AML-193 (cell line): Measurements from ENCODE around the gene TSNAXIP1.
A peak's percentile ranks its signal among the peaks of the same experiment; 100 is the strongest.

ENCODE experiments used
- DNase-seq, 2 experiments: peaks; one replicate each; lab custom pipeline; 2025; lab: John Stamatoyannopoulos, UW

TSNAXIP1 gene

GRCh38 chr16:67806428-67807147 lies at the start of gene TSNAXIP1, which contains the start of gene RANBP10:
TSNAXIP1 (plus strand) TSS chr16:67806889; CDS start chr16:67807150, 261 bp downstream.
RANBP10 (minus strand) TSS chr16:67806560; CDS start chr16:67806536, 24 bp downstream.
- DNase-seq, result peak; percentile 97 to 98

GRCh38 chr16:67758006-67758405 lies 48.7 kb upstream of the TSNAXIP1 start:
- no peak for DNase-seq

DNA sequence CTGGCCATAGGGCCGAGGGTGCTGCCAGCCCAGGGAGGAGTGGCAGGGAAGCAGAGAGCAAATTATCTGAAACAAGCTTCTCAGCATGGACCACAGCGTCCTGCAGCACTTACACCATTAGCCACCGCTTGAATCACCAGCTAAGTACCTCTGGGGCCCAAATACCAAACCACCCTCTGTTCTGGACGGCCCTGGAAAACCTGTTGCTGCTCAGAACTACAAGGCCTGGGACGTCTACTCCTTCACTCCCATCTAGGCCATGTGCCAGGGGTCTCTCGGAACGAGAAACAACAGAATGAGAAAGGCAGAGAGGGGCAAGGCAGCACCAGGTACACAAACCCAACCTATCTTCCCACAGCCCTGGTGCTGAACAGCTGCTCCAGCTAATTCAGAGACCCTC lies 47.7 kb upstream of the TSNAXIP1 start:
- no peak for DNase-seq

DNA sequence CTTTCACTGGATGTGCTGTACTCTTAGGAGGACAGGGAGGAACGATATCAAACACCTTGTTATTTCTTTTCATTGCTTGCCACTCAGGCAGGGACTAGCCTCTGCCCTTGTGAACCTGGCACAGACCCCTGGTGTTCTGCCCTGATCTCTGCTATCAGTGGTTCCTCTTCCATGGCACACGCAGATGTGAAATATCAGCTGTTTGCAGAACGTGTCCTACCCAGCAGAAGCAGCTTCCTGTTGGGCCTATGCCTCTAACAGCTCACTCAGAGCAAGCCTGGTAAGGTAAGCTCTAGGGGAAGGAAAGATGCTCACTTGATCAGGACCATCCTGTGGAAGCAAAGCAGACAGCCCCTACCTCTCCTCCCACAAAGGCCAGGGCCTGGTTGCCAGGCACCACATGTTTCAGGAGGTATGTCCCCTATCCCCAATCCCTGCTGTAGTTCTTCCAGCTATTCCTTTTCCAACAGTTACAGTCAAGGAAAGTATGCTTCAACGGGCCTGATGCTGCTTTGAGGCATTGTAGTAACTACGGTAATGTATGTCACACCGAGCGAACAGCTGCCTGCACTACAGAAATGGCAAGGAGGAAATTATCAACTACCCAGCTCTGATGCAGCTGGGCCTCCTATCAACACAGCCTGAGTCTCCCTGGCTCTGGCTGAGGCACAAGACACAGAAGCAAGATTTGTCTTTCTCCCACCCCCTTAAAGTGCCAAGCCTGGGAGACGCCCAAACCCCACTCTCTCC lies 46.3 kb upstream of the TSNAXIP1 start:
- no peak for DNase-seq

- no peak for DNase-seq
Measured at GRCh38 chr16:67760956-67761230, 45.8 kb upstream of the TSNAXIP1 start.

- no peak for DNase-seq
Measured at GRCh38 chr16:67761924-67762323, 44.8 kb upstream of the TSNAXIP1 start.

GRCh38 chr16:67762385-67762784 lies 44.3 kb upstream of the TSNAXIP1 start:
- no peak for DNase-seq

DNA sequence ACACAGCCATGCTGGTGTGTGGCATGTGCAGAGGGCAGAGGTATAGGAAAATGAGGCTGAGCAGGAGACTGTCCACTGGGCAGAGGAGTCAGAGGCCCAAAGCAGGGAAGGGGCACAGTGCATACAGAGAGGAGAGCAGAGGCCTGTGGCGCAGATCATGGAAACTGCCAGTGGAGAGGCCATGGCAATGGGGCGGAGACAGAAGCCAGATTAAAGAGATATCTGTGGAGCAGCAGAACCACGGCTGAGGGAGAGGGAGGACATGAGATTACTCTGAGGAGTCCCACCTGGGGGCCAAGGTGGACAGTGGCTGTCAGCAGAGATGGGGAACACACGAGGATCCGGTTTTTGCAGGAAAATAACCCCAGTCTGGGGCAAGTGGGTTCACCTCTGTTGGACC lies 43.6 kb upstream of the TSNAXIP1 start:
- no peak for DNase-seq

DNA sequence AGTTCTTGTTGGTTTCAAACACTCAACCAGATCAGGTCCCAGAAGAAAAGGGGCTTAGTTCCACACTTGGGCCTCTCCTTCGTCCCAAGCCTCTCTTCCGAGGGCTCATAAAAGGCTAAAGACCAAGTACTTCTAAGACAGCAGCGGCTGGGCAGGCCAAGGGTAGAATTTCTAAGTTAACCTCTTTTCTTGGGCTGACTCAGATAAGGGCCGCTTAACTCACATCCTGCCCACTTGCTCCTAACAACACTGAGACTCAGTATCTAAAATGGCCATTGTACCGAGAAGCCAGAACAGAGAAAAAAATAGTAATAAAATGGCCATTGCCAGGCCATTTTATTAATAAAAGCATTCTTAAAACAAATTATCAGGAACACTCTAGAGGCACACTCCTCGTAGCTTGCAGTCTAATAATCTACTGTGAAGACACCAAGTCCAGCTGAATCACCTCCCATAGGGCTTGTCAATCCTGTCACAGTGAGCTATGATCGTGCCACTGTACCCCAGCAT lies 42.5 kb upstream of the TSNAXIP1 start:
- no peak for DNase-seq

GRCh38 chr16:67766291-67766690 lies 40.4 kb upstream of the TSNAXIP1 start:
- DNase-seq, result no peak

DNA sequence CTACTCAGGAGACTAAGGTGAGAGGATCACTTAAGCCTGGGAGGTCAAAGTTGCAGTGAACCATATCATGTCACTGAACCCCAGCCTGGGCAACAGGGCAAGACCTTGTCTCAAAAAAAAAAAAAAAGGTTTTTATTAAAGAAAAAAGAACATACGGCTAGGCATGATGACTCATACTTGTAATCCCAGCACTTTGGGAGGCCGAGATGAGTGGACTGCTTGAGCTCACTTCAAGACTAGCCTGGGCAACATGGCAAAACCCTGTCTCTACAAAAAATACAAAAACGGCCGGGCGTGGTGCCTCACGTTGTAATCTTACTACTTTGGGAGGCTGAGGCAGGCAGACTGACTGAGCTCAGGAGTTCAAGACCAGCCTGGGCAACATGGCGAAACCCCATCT lies 38.7 kb upstream of the TSNAXIP1 start:
- no peak for DNase-seq

- no peak for DNase-seq
Measured at GRCh38 chr16:67770346-67770991, 36.2 kb upstream of the TSNAXIP1 start.

DNA sequence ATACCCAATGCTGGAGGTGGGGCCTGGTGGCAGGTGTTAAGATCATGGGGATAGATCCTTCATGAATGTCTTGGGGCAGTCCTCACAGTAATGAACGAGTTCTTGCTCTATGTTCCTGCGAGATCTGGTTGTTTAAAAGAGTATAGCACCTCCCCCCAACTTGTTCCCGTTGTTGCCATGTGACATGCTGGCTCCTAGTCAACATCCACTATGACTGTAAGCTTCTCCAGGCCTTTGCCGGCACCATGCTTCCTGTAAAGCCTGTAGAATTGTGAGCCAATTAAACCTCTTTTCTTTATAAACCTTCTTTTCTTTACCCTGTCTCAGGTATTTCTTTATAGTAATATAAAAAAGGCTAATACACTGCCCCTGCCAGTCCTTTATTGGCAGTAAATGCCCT lies 33.6 kb upstream of the TSNAXIP1 start:
- DNase-seq, result no peak

DNA sequence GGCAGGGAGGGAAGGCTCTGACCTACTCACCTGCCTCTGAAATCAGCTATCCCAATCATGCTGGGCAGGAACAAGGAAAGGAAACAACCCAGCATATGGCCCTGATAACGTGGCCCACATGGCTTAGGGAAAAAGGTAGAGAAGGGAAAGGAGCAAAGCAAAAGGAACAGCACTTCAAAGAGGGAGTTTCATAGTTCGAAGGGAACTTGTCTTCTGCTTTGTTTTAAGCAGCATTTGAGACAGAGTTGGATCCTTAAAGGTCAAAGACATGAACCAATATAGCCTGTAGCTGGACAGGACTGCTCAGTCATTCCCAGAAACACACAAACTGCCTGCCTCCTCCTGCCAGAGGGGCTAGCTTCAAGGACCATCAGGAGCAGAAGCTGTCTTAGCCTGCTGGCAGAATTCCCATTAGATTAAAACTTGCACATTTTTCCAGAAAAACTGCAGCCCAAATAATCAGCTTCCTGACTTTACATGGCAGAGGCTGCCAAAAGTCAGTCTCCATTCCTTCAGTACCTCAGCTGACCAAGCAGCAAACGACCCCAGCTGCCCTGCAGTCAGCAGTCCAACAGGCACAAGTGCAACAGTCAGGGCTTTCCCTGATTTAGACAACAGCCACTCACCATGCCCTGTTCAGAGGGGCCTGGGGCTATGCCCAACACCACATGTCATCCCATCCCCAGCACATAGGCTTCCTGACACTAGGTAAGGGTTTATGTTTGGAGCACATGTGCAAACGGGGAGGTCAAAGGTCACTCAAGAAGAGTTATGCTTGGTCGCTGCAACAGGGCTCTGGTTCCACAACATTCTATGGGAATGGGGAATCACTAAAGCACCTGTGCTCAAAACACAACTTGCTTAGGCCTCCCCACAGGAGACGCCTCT lies 32.9 kb upstream of the TSNAXIP1 start:
- no peak for DNase-seq

DNA sequence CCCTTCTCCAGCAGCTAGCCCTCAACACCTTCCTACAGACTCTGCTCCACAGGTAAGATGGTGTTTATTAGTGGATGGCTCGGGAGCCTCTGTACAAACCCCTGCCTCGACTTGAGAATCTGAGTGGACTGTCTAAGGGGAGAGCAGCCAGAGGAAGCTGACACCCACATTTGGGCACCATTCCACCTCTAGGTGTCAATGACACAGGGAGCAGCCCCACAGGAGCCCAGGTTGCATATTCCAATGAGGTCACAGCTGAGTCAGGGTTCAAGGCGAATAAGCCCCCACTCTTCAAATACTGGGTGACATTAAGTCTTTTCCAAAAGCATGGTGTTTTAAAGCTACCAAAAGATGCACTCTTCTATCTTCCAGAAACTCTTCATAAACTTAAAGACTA lies 32.2 kb upstream of the TSNAXIP1 start:
- no peak for DNase-seq

DNA sequence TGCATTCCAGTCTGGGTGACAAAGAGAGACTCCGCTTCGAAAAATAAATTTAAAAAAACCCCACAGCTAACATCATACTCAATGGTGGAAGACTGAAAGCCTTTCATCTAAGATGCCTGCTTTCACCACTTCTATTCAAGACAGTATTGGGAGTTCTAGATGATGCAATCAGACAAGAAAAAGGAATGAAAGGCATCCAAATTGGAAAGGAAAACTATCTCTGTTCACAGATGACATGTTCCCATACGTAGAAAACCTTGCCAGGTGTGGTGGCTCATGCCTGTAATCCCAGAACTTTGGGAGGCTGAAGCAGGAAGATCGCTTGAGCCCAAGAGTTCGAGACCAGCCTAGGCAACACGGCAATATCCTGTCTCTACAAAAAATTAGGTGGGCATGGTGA lies 31.4 kb upstream of the TSNAXIP1 start:
- DNase-seq, result no peak

DNA sequence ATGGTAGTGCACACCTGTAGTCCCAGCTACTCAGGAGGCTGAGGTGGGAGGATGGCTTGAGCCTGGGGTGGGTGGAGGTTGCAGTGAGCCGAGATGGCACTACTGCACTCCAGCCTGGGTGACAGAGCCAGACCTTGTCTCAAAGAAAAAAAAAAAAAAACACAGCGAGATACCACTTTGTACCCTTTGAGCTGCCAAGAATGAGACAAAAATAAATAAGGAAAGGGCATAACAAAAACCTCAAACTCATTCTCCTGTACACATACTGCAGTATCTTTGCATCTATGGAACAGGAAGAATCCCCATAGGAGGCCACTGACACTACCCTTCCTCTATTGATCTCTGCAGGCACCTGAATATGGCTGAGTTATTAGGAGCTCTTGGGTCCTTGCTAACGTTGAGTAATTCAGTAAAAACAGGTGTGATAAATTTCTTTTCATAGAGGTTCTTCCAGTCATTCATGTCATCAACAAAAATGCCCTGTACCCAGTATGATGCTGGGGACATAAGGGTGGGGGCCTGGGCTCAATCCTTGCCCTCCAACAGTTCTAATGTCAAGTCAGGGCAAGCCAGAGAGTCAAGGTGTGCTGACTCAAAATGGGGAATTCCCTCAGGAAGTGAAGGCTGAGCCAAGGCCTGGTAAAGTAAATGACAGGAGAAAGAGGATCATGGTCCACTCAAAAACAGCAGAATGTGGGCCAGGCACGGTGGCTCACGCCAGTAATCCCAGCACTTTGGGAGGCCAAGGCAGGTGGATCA lies 27.3 kb upstream of the TSNAXIP1 start:
- DNase-seq, result no peak

DNA sequence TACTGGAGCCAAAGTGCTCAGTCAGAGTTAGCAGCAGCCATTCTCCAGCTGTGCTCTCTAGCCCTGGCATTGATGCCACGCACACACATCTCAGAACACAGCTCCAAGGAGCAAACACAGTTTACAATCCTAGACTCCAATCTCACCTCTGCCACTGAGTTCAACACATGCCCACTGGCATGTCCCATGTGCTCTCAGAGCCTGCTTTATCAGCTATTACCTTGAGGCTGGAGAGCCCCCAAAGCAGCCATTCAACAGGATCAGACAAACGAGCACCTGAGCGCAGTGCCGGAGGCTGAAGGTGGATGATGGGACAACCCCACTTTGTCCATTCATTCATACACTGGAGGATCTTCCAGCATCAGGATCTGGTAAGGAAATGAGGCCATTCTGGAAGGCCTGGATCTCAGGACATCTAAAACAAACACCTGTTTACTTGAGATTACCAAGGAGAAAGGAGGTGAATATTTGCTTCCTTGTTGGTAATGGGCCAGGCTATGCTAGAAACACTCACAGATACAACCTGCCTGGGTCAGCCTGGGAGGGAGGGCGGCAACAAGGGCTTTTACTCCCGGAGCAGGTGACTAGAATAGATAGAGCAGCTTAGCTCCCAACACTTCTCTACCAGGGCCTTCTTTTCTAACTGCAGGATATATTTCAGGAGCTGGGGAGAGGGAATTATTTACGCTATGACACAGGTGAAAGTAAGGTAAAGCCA lies 25.7 kb upstream of the TSNAXIP1 start:
- no peak for DNase-seq

DNA sequence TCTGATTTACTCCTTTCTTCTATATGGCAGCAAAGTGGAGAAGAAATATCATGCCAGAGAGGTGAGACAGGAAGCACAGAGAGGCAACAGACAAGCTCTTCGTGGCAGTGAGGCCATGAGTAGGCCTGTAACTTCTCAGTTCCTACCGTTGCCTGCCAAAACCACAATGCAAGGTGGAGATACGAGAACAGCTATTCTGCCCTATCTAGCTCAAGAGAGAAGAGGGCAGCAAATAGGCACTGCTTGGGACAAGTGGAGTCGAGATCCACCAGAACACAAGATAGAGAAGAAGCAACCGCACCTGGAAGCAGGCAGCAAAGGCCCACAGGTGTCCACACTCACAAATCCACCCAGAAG lies 25.1 kb upstream of the TSNAXIP1 start:
- no peak for DNase-seq

- DNase-seq, result no peak
Measured at GRCh38 chr16:67782567-67783352, 23.9 kb upstream of the TSNAXIP1 start.
